Measurements from ENCODE around the gene DCDC2B.
"Not testable (repeated sequence)": the region's sequence is repeated elsewhere in the genome, so short reads cannot be mapped to it uniquely, and the experiment has no call there.

The DCDC2B gene

GRCh38 chr1:32208891-32209328 lies at the start of gene DCDC2B:
TSS of gene DCDC2B (plus strand) at chr1:32209089. CDS start at chr1:32209094, 5 bp downstream.
- ATAC-seq (no peak), DNase-seq (no peak)

DNA sequence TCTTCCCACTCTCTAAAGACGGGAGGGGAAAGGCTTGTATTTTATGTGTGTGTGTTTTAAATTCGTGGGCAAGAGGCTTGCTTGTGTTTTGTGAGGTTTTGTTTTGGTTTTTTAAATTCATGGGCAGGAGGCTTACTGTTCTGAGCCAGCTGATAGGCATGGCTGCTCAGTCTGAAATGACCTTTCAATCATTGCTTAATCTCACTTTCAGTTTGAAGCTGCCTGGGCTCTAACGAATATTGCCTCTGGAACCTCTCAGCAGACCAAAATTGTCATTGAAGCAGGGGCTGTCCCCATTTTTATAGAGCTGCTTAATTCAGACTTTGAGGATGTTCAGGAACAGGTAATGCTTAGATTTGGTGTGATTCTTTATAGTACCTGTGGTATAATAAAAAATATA lies 49.7 kb upstream of the DCDC2B start:
- DNase-seq (no peak), ATAC-seq (peak; percentile 94)

- no peak for ATAC-seq
- DNase-seq = no peak
Observed at GRCh38 chr1:32163405-32163804, 45.5 kb upstream of the DCDC2B start.

DNA sequence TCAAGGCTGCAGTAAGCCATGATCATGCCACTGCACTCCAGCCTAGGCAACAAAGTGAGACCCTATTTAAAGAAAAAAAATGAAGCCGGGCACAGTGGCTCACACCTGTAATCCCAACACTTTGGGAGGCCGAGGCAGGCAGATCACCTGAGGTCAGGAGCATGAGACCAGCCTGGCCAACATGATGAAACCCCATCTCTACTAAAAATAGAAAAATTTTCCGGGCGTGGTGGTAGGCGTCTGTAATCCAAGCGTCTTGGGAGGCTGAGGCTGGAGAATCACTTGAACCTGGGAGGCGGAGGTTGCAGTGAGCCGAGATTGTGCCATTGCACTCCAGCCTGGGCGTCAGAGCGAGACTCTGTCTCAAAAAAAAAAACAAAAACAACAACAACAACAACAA lies 43.3 kb upstream of the DCDC2B start:
- not testable (repeated sequence) for ATAC-seq, DNase-seq

DNA sequence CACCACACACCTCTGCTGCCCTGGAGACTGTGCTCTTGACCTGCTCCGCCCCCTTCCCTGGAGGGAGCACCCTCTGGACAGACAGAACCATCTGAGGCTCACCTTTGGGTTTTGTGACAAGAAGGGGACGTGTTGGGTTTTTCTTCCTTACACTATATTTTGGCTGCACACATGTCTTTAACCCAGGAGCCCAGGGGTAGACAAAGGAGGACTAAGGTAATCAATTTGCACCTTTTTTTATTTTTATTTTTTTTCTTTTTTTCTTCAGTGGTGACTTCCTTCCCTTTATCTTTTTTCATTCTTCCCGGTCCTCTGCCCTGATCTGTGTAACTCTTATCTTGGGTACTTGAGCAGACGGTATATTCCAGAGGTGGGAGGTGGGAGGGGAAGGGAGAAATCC lies 37.9 kb upstream of the DCDC2B start:
- ATAC-seq (no peak), DNase-seq (no peak)

DNA sequence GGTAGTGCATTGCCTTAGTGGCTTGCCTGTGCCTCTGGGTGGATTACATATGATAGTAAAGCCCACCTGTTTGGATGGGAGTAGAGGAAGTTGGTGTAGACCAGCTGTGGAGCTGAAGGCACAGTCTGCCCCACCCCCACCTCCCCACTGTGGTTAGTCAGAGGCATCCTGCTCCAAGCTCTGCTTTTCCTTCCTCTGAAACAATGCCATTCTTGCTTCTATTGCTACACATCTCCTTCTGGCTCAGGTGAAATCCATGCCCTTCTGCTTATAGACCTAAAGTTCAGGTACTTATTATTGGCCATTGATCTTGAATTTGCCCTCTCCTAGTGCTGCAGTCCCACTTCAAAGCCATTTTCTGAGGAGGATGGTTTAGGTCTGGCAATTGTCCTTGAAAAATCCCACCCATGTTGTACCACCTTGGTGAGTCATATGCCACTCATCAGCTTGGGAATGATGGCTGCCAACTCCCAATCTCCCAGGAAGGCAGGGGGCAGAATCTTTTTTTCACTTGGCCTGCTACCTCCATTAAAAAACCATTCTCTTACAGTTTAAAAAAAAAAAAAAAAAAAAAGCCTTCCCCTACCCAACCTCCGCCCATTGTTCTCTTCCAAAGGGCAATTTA lies 36.2 kb upstream of the DCDC2B start:
- no peak for DNase-seq
- ATAC-seq = no peak

- DNase-seq = no peak
- ATAC-seq = no peak
Observed at GRCh38 chr1:32178380-32179192, 30.3 kb upstream of the DCDC2B start.

DNA sequence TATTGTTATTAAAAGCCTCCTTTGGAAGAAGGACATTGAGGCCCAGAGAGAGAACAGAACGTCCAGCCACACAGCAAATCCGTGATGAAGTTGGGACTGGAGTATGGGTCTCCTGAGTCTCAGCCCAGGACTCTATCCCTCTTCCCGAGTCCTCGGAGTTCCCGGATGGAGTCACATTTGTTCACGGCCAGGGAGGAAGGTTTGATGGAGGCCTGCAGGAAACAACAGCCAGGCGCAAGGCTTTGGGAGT lies 29.8 kb upstream of the DCDC2B start:
- DNase-seq (no peak), ATAC-seq (no peak)

- ATAC-seq (peak; percentile 89), DNase-seq (peak; percentile 95)
Observed at GRCh38 chr1:32179443-32180185, 29.3 kb upstream of the DCDC2B start, which contains the start of gene TXLNA. TSS of gene TXLNA (plus strand) at chr1:32179675. CDS start at chr1:32180346, 671 bp downstream.

DNA sequence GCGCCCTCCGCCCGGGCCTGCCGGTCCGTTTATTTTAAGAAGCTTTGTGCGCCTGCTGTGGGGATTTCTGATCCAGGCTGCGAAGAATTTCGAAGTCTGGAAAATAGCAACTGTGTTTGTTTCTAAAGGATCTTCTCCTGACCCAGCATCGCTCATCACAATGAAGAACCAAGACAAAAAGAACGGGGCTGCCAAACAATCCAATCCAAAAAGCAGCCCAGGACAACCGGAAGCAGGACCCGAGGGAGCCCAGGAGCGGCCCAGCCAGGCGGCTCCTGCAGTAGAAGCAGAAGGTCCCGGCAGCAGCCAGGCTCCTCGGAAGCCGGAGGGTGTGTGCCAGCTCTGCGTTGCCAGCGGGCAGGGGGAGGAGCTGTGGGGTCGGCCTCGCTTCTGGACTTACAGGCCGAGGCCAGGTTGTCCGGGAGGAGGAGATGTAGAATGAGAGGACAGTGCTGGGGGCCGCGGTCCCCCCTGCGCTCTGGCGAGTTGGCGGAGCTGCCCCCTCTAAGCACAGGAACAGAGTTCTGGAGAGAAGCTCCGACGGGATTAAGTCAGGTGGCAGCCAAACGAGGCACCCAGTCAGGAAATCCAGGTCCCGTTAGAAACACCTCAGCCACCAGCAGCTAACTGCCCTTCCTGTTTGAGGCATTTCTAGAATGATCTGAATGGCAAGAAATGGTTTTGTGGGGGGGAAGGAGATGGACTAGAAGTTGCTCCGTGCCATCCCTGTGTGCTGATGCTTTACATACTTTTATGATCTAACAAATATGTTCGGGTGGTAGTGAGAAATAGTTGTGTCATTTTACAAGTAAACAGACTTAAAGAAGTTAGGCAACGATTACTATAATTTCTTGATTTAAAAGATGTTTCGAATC lies 28.5 kb upstream of the DCDC2B start:
- ATAC-seq = peak; percentile 26
- DNase-seq = peak; percentile 52

DNA sequence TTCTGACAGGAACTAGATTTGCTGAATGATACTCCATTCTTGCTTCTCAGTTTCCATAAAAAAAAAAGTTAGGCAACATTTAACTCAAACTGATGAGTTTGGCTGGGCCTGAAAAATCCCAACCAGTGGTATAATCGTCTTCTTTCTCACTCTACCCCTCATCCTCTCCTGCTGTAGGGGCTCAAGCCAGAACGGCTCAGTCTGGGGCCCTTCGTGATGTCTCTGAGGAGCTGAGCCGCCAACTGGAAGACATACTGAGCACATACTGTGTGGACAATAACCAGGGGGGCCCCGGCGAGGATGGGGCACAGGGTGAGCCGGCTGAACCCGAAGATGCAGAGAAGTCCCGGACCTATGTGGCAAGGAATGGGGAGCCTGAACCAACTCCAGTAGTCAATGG lies 27.8 kb upstream of the DCDC2B start:
- DNase-seq (no peak), ATAC-seq (no peak)

DNA sequence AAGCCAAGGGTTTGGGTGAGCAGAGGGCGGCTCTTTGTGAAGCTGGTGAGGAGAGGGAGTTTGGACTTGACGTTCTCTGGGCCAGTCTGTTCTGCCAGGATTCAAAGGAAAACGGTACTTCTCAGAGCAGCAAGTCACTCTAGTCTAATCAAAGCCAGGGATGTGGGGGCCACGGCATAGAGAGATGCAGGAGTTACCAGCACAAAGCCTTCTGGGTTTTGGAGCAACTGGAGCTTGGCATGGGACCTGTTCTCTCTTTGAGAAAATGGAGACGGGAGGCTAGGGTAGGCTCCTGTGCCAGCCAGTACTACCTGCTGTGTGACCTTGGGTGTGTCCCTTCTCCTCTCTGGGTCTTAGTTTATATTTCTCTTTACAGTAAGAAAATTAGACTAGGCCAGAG lies 27.3 kb upstream of the DCDC2B start:
- no peak for DNase-seq
- no peak for ATAC-seq

DNA sequence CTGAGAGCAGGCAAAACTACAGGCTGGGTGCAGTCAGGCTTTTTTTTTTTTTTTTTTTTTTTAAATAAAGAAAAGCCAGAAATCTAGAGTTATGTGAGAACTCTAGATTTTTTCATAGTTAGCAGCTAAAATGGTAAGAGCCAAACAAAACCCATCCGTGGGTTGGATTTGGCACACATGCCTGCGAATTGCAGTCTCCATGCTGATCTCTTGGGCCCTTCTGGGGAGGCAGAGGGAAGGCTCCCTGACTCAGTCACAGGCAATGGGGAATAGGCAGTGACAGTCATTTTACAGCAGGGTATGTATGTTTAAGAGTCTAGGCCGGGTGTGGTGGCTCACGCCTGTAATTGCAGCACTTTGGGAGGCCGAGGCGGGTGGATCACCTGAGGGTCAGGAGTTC lies 26.8 kb upstream of the DCDC2B start:
- ATAC-seq (no peak), DNase-seq (no peak)

GRCh38 chr1:32184650-32185049 lies 24.2 kb upstream of the DCDC2B start:
- DNase-seq (no peak), ATAC-seq (no peak)

- ATAC-seq = no peak
- no peak for DNase-seq
Observed at GRCh38 chr1:32186077-32186476, 22.8 kb upstream of the DCDC2B start.

GRCh38 chr1:32186491-32186890 lies 22.4 kb upstream of the DCDC2B start:
- ATAC-seq (no peak), DNase-seq (no peak)

DNA sequence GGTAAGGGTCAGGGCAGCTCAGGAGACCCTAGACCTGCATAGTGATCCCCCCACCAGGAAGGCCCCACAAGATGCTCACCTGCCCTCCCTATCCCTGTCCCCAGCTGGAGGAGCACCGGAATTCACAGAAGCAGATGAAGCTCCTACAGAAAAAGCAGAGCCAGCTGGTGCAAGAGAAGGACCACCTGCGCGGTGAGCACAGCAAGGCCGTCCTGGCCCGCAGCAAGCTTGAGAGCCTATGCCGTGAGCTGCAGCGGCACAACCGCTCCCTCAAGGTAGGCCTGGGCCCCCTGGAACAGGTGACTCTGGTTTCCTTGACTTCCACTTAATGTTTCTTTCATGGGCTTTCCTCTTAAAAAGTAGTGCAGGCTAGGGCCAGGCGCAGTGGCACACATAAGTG lies 21.0 kb upstream of the DCDC2B start:
- no peak for DNase-seq
- no peak for ATAC-seq

- no peak for ATAC-seq
- no peak for DNase-seq
Observed at GRCh38 chr1:32192220-32192948, 16.5 kb upstream of the DCDC2B start.

- DNase-seq (no peak), ATAC-seq (no peak)
Observed at GRCh38 chr1:32194984-32195383, 13.9 kb upstream of the DCDC2B start.

- no peak for DNase-seq
- ATAC-seq = no peak
Observed at GRCh38 chr1:32195531-32195930, 13.4 kb upstream of the DCDC2B start.

- DNase-seq (no peak), ATAC-seq (no peak)
Observed at GRCh38 chr1:32195972-32196823, 12.7 kb upstream of the DCDC2B start.

Data from stimulated activated naive CD8-positive, alpha-beta T cell treated with anti-CD3 and anti-CD28 coated beads, Interleukin-15, Interleukin-2, amounts not matched to agents 100 U/mL and 50 U/mL, for 24 hours (primary cell).